Glutamatergic neuron (in vitro differentiated cells): ENCODE results near the gene RAB30. TPM values are rescaled to one million over a fixed set of nuclear protein-coding genes. Genes with fewer than 3 reads are reported as not detected.

ENCODE experiments used
- DNase-seq: peaks from one replicate; pipeline ENCODE4 v3.0.0; 2022
- H3K27ac Mint-ChIP-seq: one replicate; pipeline ENCODE4 v1.8.0; 2020; ENCODE audit warnings: mild to moderate bottlenecking, mixed read lengths, inconsistent platforms; ENCODE audit not compliant: unreplicated experiment
- H3K27me3 Mint-ChIP-seq: one replicate; pipeline ENCODE4 v1.8.0; 2020; ENCODE audit warnings: mild to moderate bottlenecking, moderate library complexity, mixed read lengths, inconsistent platforms; ENCODE audit not compliant: unreplicated experiment
- H3K36me3 Mint-ChIP-seq: one replicate; pipeline ENCODE4 v1.8.0; 2020; ENCODE audit warnings: mild to moderate bottlenecking, mixed read lengths, inconsistent platforms; ENCODE audit not compliant: unreplicated experiment
- H3K4me1 Mint-ChIP-seq: one replicate; pipeline ENCODE4 v1.8.0; 2020; ENCODE audit warnings: mild to moderate bottlenecking, low read depth, mixed read lengths, inconsistent platforms; ENCODE audit not compliant: unreplicated experiment
- H3K4me3 Mint-ChIP-seq: one replicate; pipeline ENCODE4 v1.8.0; 2020; ENCODE audit warnings: mild to moderate bottlenecking, mixed read lengths, inconsistent platforms; ENCODE audit not compliant: unreplicated experiment
- H3K9me3 Mint-ChIP-seq: one replicate; pipeline ENCODE4 v1.8.0; 2020; ENCODE audit warnings: mild to moderate bottlenecking, moderate library complexity, mixed read lengths, inconsistent platforms; ENCODE audit not compliant: unreplicated experiment
- CTCF ChIP-seq: fragments of 200-600 bp; sonication (generic); IDR thresholded peaks from one replicate; pipeline ENCODE4 v1.5.0; 2021; ENCODE audit not compliant: partially characterized antibody, unreplicated experiment
- total RNA-seq: library from RNA; stranded (reverse); fragmentation: NEBNext Ultra II Directional; extraction: Animal tissue kit (Norgen Biotek cat#: 25700); gene quantifications from one replicate; pipeline ENCODE4 v1.2.1, GENCODE V29; 2021; ENCODE audit not compliant: unreplicated experiment

The RAB30 gene
- total RNA-seq, 1 donor from 2014 or later = 59.4 TPM

GRCh38 chr11:83002053-83002452 lies 69.6 kb downstream of the RAB30 start:
- Mint-ChIP-seq H3K27ac (peak overlapping the region; percentile 1), H3K36me3 (no peaks in the 10 kb centered on the region), H3K4me1 (peaks cover 36% of the 10 kb centered on the region), H3K9me3 (peaks cover 4% of the 10 kb centered on the region), H3K27me3 (peaks cover 4% of the 10 kb centered on the region), H3K4me3 (no peak overlapping the region)
- DNase-seq = no peak
- TF ChIP-seq CTCF = no peak

GRCh38 chr11:83000381-83000780 lies 71.3 kb downstream of the RAB30 start:
- no peak for TF ChIP-seq CTCF
- Mint-ChIP-seq H3K27ac (no peak overlapping the region), H3K4me1 (peaks cover 36% of the 10 kb centered on the region), H3K36me3 (no peaks in the 10 kb centered on the region), H3K4me3 (no peak overlapping the region), H3K9me3 (peaks cover 4% of the 10 kb centered on the region), H3K27me3 (peaks cover 4% of the 10 kb centered on the region)
- no peak for DNase-seq

- Mint-ChIP-seq H3K9me3 (peaks cover 2% of the 10 kb centered on the region), H3K4me1 (peaks cover 36% of the 10 kb centered on the region), H3K27ac (no peak overlapping the region), H3K4me3 (no peak overlapping the region), H3K27me3 (peaks cover 4% of the 10 kb centered on the region), H3K36me3 (no peaks in the 10 kb centered on the region)
- no peak for DNase-seq
- TF ChIP-seq CTCF = no peak
Observed at GRCh38 chr11:82999232-82999631, 72.5 kb downstream of the RAB30 start.

- Mint-ChIP-seq H3K27me3 (peaks cover 4% of the 10 kb centered on the region), H3K4me1 (peaks cover 37% of the 10 kb centered on the region), H3K9me3 (peaks cover 2% of the 10 kb centered on the region), H3K27ac (no peak overlapping the region), H3K4me3 (no peak overlapping the region), H3K36me3 (no peaks in the 10 kb centered on the region)
- TF ChIP-seq CTCF = no peak
- no peak for DNase-seq
Observed at GRCh38 chr11:82998697-82999096, 73.0 kb downstream of the RAB30 start.

- Mint-ChIP-seq H3K4me1 (peaks cover 34% of the 10 kb centered on the region), H3K27me3 (peaks cover 2% of the 10 kb centered on the region), H3K27ac (peak overlapping the region; percentile 34), H3K36me3 (no peaks in the 10 kb centered on the region), H3K9me3 (no peaks in the 10 kb centered on the region), H3K4me3 (peak overlapping the region; percentile 39)
- DNase-seq = no peak
- TF ChIP-seq CTCF = no peak
Observed at GRCh38 chr11:82996966-82997606, 74.6 kb downstream of the RAB30 start.
